Duodenal mucosa (tissue), 2 donors: ENCODE measurements around the gene HSF2.

Source experiments
- H3K27ac ChIP-seq: one replicate; pipeline ENCODE4 v1.7.0; 2013; ENCODE audit warnings: low read depth, low read length
- H3K27me3 ChIP-seq, 2 donors: one replicate each; pipeline ENCODE4 v1.7.0; 2013; ENCODE audit warnings: low read length in 2 of 2, control low read depth in 1 of 2; ENCODE audit not compliant: insufficient read depth in 2 of 2, control insufficient read depth in 1 of 2
- H3K36me3 ChIP-seq, 2 donors: one replicate each; pipeline ENCODE4 v1.7.0; 2013; ENCODE audit warnings: low read length in 2 of 2, control low read depth in 1 of 2; ENCODE audit not compliant: insufficient read depth in 2 of 2, control insufficient read depth in 1 of 2
- H3K4me1 ChIP-seq, 2 donors: one replicate each; pipeline ENCODE4 v1.7.0; 2013; ENCODE audit warnings: low read length in 2 of 2, control low read depth in 1 of 2; ENCODE audit not compliant: insufficient read depth in 2 of 2, control insufficient read depth in 1 of 2
- H3K4me3 ChIP-seq, 2 donors: one replicate each; pipeline ENCODE4 v1.7.0; 2013; ENCODE audit warnings: low read length in 2 of 2, low read depth in 1 of 2
- H3K9ac ChIP-seq, 2 donors: one replicate each; pipeline ENCODE4 v1.7.0; 2013; ENCODE audit warnings: low read length in 2 of 2, low read depth in 1 of 2
- H3K9me3 ChIP-seq, 2 donors: one replicate each; pipeline ENCODE4 v1.7.0; 2013; ENCODE audit warnings: low read length in 2 of 2, control low read depth in 1 of 2; ENCODE audit not compliant: control insufficient read depth in 1 of 2

HSF2 gene

DNA sequence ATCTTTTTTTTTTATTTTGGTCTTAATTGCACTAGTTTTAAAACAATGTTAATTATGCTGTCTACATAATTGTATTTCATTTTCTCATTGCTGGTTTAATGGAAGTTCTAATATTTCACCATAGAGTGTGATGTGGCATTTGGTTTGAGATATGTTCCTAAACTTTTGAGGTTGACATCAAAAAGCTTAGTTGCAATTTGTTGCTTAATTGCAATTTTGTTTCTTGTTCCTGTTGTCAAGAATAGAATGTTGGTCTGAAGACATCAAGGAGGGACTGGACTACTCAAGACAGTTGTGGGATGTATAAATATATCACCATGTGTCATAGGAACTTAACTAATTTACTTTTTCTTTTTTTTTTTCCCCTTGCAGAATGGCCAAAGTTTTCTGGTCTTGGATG, 12.5 kb downstream of the HSF2 start:
- Histone ChIP-seq H3K36me3 (peaks cover 3 to 7% of the 10 kb centered on the region in 2 donors), H3K9me3 (no peaks in the 10 kb centered on the region), H3K27me3 (no peaks in the 10 kb centered on the region), H3K4me1 (no peaks in the 10 kb centered on the region), H3K4me3 (no peak overlapping the region), H3K9ac (no peak overlapping the region), H3K27ac (no peak overlapping the region)

DNA sequence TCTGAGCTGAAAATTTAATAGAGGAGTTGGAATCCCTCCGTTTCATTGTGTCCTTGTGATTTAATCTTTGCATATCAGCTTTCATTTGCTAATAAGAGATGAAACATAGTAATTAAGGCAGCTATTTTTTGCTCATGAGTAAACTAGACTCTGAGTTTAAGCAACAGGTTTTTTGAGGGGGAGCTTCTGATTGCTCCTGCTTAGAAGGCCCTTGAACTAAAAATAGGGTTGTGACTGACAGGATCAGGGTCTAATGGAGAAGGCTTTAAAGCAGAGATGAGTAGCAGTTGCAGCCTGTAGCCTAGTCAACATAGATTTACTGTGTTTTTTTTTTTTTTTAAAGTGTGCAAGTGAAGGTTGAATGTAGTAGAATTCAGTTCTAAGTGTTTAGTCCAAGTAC, 17.4 kb downstream of the HSF2 start:
- no peak overlapping the region for H3K4me3 ChIP-seq
- no peak overlapping the region for H3K9ac ChIP-seq
- H3K27me3 ChIP-seq: no peaks in the 10 kb centered on the region
- peaks cover 3 to 16% of the 10 kb centered on the region in 2 donors for H3K36me3 ChIP-seq
- no peaks in the 10 kb centered on the region for H3K9me3 ChIP-seq
- no peak overlapping the region for H3K27ac ChIP-seq
- H3K4me1 ChIP-seq: no peaks in the 10 kb centered on the region

DNA sequence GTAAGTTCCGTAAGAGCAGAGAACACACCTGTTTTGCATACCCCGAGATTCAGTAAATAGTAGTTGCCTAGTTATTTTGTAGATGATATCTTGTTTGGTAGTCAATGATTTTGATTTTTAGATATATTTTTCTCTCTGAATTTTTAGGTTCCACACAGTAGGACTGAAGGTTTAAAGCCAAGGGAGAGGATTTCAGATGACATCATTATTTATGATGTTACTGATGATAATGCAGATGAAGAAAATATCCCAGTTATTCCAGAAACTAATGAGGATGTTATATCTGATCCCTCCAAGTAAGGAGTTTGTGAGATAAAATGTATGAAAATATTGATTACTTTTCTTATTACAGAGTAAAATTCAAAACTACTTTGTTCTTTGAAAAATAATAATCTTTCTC, 22.6 kb downstream of the HSF2 start:
- Histone ChIP-seq H3K4me3 (no peak overlapping the region), H3K9me3 (no peaks in the 10 kb centered on the region), H3K27me3 (no peaks in the 10 kb centered on the region), H3K36me3 (peaks cover 14 to 27% of the 10 kb centered on the region in 2 donors), H3K9ac (no peak overlapping the region), H3K4me1 (no peaks in the 10 kb centered on the region), H3K27ac (no peak overlapping the region)

DNA sequence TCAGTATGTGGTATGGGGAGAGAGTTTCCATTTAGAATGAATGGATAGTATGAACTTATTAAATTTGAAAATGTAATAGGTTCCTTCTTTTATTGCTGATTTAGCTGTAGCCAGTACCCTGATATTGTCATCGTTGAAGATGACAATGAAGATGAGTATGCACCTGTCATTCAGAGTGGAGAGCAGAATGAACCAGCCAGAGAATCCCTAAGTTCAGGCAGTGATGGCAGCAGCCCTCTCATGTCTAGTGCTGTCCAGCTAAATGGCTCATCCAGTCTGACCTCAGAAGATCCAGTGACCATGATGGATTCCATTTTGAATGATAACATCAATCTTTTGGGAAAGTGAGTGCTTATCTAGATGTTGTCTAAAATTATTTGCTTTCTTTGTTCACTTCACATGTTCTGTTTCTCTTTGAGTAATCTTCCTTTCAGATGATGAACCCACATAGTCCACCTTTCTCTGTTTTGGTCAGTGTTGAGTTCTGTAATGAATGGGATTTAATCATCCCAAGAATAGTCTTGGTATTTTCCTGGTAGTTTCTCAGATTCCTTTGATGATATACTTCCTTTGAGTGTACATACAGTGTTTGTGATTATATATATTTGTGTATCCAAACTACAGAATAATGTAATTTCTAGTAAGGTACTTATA, 23.3 kb downstream of the HSF2 start:
- Histone ChIP-seq H3K4me1 (no peaks in the 10 kb centered on the region), H3K4me3 (no peak overlapping the region), H3K27ac (no peak overlapping the region), H3K36me3 (peaks cover 13 to 29% of the 10 kb centered on the region in 2 donors), H3K9ac (no peak overlapping the region), H3K27me3 (no peaks in the 10 kb centered on the region), H3K9me3 (no peaks in the 10 kb centered on the region)

DNA sequence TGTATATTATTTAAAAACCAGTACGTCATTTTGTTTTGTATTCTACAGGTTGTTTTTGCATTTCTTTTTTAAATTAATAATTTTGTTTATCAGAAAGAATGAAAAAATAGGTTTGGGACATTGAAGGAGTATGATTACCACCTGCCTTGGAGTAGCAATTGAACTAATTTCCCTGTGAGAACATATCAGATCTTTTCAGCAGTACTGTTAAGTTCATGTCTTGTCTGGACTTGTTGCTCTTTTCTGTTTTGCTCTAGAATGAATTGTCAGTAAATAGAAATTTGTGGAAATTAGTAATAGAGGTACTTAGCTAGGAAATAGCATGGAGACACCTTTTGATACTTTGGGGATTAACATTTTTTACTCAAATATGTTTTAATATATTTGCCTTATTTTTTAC, 24.3 kb downstream of the HSF2 start:
- H3K36me3 ChIP-seq: peaks cover 13 to 26% of the 10 kb centered on the region in 2 donors
- no peak overlapping the region for H3K27ac ChIP-seq
- H3K4me3 ChIP-seq: no peak overlapping the region
- H3K9ac ChIP-seq: no peak overlapping the region
- H3K27me3 ChIP-seq: no peaks in the 10 kb centered on the region
- no peaks in the 10 kb centered on the region for H3K4me1 ChIP-seq
- H3K9me3 ChIP-seq: no peaks in the 10 kb centered on the region

DNA sequence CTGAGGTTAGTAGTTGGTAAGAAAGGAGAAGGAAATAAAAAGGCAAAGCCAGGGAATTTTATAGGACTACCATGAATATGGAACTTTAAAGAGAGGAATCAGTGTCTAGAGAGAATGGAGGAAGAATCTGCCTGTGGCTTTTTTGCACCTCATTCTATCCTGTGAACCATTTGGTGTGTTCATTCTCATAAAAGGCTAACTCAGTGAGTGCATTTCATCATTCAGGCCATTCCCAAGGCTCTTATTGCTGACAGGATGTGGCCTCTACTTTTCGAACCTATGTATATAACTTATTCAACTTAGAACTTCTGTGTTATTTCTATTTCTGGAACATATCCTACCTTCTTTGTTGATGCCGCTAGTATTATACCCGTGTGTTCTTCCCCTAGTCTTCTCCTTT, 27.1 kb downstream of the HSF2 start:
- peaks cover 16 to 25% of the 10 kb centered on the region in 2 donors for H3K36me3 ChIP-seq

DNA sequence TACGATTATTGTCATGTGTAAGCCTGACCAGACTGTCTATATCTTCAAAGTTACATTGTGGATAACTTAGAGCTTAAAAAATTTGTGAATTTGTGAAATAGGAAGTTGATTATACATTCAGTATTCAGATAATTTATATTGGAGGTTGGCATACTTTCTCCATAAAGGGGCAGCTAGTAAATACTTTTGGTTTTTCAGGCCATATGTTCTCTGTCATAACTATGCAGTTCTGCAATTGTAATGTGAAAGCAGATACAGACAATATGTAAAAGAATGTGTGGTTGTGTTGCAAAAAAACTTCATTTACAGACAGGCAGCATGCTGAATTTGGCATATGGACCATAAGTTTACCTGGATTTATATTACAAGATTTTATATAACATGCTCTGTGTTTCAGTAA, 29.3 kb downstream of the HSF2 start:
- Histone ChIP-seq H3K27ac (no peak overlapping the region), H3K27me3 (no peaks in the 10 kb centered on the region), H3K9ac (no peak overlapping the region), H3K9me3 (no peaks in the 10 kb centered on the region), H3K4me1 (no peaks in the 10 kb centered on the region), H3K36me3 (peaks cover 13 to 30% of the 10 kb centered on the region in 2 donors), H3K4me3 (no peak overlapping the region)

More for the DNA sequence above, 27.1 kb downstream of the HSF2 start:
- H3K27ac ChIP-seq: no peak overlapping the region
- no peaks in the 10 kb centered on the region for H3K27me3 ChIP-seq
- H3K9ac ChIP-seq: no peak overlapping the region
- no peaks in the 10 kb centered on the region for H3K4me1 ChIP-seq
- H3K4me3 ChIP-seq: no peak overlapping the region
- H3K9me3 ChIP-seq: no peaks in the 10 kb centered on the region

DNA sequence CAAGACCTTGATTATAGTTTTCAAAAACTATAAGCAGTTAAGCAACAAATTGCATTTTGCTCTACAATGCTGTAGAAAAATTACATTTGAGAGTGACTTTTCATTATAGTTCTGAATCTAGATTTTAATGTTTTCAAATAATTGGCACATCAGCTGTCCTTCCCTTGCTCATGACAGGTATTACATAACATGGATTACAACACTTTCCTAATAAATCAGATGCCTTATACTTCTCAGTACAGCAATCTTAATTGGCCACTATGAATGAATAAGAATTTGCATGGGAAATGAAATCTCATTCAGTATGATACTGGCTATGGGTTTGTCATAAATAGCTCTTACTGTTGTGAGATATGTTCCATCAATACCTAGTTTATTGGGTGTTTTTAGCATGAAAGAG, 29.9 kb downstream of the HSF2 start:
- H3K9ac ChIP-seq: no peak overlapping the region
- no peaks in the 10 kb centered on the region for H3K4me1 ChIP-seq
- H3K9me3 ChIP-seq: no peaks in the 10 kb centered on the region
- H3K36me3 ChIP-seq: peaks cover 10 to 29% of the 10 kb centered on the region in 2 donors
- H3K27me3 ChIP-seq: no peaks in the 10 kb centered on the region
- H3K4me3 ChIP-seq: no peak overlapping the region
- H3K27ac ChIP-seq: no peak overlapping the region

DNA sequence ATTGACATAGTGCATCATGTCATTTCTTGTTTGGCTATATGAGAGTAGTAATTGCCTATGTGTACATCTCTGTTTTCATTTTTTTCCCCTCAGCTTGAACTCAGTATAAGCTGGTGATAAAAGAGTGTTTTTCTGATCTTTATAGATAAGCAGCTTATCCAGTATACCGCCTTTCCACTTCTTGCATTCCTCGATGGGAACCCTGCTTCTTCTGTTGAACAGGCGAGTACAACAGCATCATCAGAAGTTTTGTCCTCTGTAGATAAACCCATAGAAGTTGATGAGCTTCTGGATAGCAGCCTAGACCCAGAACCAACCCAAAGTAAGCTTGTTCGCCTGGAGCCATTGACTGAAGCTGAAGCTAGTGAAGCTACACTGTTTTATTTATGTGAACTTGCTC, 32.3 kb downstream of the HSF2 start:
- no peaks in the 10 kb centered on the region for H3K4me1 ChIP-seq
- H3K4me3 ChIP-seq: no peak overlapping the region
- H3K27me3 ChIP-seq: no peaks in the 10 kb centered on the region
- H3K9ac ChIP-seq: no peak overlapping the region
- no peaks in the 10 kb centered on the region for H3K9me3 ChIP-seq
- H3K36me3 ChIP-seq: peaks cover 10 to 30% of the 10 kb centered on the region in 2 donors
- no peak overlapping the region for H3K27ac ChIP-seq

DNA sequence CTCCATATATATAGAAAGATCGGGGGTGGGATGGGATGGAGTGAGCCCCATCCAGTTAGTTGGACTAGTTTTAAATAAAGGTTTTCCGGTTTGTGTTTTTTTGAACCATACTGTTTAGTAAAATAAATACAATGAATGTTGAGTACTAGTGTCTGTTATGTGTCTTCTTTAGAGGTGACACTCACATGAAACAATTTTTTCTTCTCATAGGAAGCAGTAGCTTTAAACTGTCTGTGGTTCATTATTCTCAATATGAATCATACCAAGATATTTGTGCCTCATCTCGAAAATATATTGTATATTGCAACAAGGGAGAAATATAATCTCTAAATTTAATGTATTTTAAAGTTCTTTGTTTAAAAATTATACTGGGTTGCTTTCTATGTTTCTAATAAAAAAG, 33.4 kb downstream of the HSF2 start:
- Histone ChIP-seq H3K27me3 (no peaks in the 10 kb centered on the region), H3K9me3 (no peaks in the 10 kb centered on the region), H3K36me3 (peaks cover 12 to 34% of the 10 kb centered on the region in 2 donors), H3K4me3 (no peak overlapping the region), H3K9ac (no peak overlapping the region), H3K27ac (no peak overlapping the region), H3K4me1 (no peaks in the 10 kb centered on the region)

DNA sequence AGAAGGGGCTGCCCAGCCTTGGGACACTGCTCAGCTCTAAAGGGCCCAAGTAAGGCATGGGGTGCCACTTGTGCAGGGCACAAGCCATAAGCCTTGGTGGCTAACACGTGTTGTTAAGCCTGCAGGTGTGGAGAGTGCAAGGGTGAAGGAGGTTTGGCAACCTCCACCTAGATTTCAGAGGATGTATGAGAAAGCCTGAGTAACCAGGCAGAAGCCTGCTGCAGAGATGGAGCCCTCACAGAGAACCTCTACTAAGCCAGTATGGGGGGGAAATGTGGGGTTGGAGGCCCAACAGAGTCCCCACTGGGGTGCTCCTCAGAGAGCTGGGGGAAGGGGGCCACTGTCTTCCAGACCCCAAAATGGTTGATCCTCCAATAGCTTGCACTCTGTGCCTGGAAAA, 39.5 kb downstream of the HSF2 start:
- no peaks in the 10 kb centered on the region for H3K4me1 ChIP-seq
- peaks cover 0 to 4% of the 10 kb centered on the region in 2 donors for H3K9me3 ChIP-seq
- H3K36me3 ChIP-seq: peaks cover 21 to 48% of the 10 kb centered on the region in 2 donors
- H3K9ac ChIP-seq: no peak overlapping the region
- H3K27me3 ChIP-seq: no peaks in the 10 kb centered on the region
- no peak overlapping the region for H3K27ac ChIP-seq
- no peak overlapping the region for H3K4me3 ChIP-seq
